Esophagus muscularis mucosa (tissue), 4 donors: Measurements from ENCODE around the gene MARCHF9. TPM values are rescaled to one million over a fixed set of nuclear protein-coding genes. Genes with fewer than 3 reads are reported as not detected.

Source experiments
- DNase-seq: peaks from one replicate; pipeline ENCODE4 v3.0.0-alpha.2; 2017; ENCODE audit errors: extremely low spot score
- H3K27ac ChIP-seq, 4 donors: fragments of 200-600 bp; sonication (generic); replicated peaks in 1 of 4; 1 replicate in 3 of 4; 2 replicates in 1 of 4; pipeline ENCODE4 v1.5.1; 2016 to 2019; ENCODE audit warnings: mild to moderate bottlenecking in 1 of 4
- H3K27me3 ChIP-seq, 4 donors: fragments of 200-600 bp; sonication (generic); one replicate each; pipeline versions ENCODE4 v1.5.1 to v1.6.0; 2016 to 2019
- H3K36me3 ChIP-seq, 4 donors: fragments of 200-600 bp; sonication (generic); one replicate each; pipeline ENCODE4 v1.5.1; 2016 to 2019
- H3K4me1 ChIP-seq, 4 donors: fragments of 200-600 bp; sonication (generic); one replicate each; pipeline ENCODE4 v1.5.1; 2016 to 2019
- H3K4me3 ChIP-seq, 4 donors: fragments of 200-600 bp; sonication (generic); 1 replicate in 2 of 4; 2 replicates in 2 of 4; pipeline ENCODE4 v1.5.1; 2016 to 2019; ENCODE audit warnings: mild to moderate bottlenecking in 4 of 4, moderate library complexity in 1 of 4
- H3K9me3 ChIP-seq, 4 donors: fragments of 200-600 bp; sonication (generic); 1 replicate in 3 of 4; 2 replicates in 1 of 4; pipeline ENCODE4 v1.5.1; 2016 to 2019
- CTCF ChIP-seq, 3 experiments: fragments of 200-600 bp in 2 of 3; fragments of 450-650 bp in 1 of 3; sonication (generic) in 2 of 3; IDR thresholded peaks; one replicate each; pipeline ENCODE4 v1.5.1; 2017 to 2019; ENCODE audit warnings: antibody characterized with exemption in 3 of 3, mild to moderate bottlenecking in 2 of 3, moderate library complexity in 1 of 3
- EP300 ChIP-seq: sonication (generic); formaldehyde crosslinking; IDR thresholded peaks from one replicate; pipeline ENCODE4 v1.6.1; 2017; ENCODE audit warnings: antibody characterized with exemption
- POLR2A ChIP-seq: fragments of 450-650 bp; IDR thresholded peaks from one replicate; pipeline ENCODE4 v1.6.1; 2017; ENCODE audit warnings: antibody characterized with exemption, moderate library complexity, mild to moderate bottlenecking, low read depth
- POLR2AphosphoS5 ChIP-seq, 2 donors: sonication (generic); formaldehyde crosslinking; IDR thresholded peaks; one replicate each; pipeline ENCODE4 v1.6.1; 2017; ENCODE audit warnings: antibody characterized with exemption in 2 of 2
- WGBS: methylation state at CpG from one replicate; pipeline ENCODE4 v1.1.5; 2018; 5-methylcytosine and 5-hydroxymethylcytosine counted together
- intact Hi-C: fragments of 100-400 bp; cut with DNase I; formaldehyde crosslinking; loops from one replicate; pipeline ENCODE4 v1.15.1; 2023
- total RNA-seq, 4 donors: library from RNA; depleted of rRNA; stranded (reverse); fragments of >200 nt; gene quantifications; one replicate each; pipeline versions ENCODE4 v1.1.0 to v1.2.1, GENCODE V29; 2016

The MARCHF9 gene
- total RNA-seq, 4 donors from 2014 or later, result 5.6 to 16.9 (median 10.7) TPM

DNA sequence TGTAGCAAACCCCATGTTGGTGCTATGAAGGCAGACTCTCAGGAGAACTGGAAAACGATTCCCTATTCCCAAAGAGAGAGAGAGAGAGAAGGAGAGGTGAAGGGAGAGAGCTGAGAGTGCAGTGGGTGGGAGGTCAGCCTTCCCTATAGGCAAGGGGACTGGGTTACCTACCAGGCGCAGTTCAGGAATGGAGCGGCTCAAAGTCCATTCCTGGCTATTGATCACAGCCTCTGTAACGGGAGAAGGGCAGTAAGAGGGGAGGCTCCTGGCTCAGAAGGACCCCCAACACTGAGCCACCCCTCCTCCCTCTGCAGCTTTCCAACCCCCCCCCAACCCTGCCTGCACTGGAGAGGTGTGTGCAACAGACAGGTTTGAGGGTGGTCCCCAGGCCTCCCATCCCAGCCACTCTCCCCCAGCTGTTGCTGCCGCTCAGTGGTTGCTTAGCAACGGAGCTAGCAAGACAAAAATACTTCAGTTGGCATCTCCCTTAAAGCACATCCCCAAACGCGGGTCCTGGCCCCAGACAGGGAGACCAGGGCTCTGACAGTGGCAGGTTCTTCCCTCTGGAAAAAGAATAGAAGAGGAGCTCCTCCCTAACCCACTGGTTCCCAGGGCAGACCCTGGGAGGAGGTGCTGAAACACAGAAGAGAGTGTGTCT, 19.6 kb upstream of the MARCHF9 start:
- DNase-seq, result no peak
- no peak overlapping the region for H3K27ac ChIP-seq
- 47% methylated on average over 6 of the region's 8 CpGs for WGBS
- H3K4me1 ChIP-seq, result peaks cover 38 to 43% (median 40%) of the 10 kb centered on the region in 4 donors
- TF ChIP-seq EP300, result no peak
- no peak for TF ChIP-seq POLR2AphosphoS5 (IDR thresholded peaks at IDR 0.05)
- TF ChIP-seq CTCF (IDR thresholded peaks at IDR 0.05), result no peak
- TF ChIP-seq POLR2A, result no peak
- intact Hi-C loops, result no loop called here
- peak overlapping the region in 3 of 4 donors; percentile 15 to 28 (median 22) for H3K4me3 ChIP-seq
- H3K27me3 ChIP-seq, result peaks cover 16 to 99% (median 56%) of the 10 kb centered on the region in 4 donors
- no peaks in the 10 kb centered on the region for H3K36me3 ChIP-seq
- H3K9me3 ChIP-seq, result no peaks in the 10 kb centered on the region

DNA sequence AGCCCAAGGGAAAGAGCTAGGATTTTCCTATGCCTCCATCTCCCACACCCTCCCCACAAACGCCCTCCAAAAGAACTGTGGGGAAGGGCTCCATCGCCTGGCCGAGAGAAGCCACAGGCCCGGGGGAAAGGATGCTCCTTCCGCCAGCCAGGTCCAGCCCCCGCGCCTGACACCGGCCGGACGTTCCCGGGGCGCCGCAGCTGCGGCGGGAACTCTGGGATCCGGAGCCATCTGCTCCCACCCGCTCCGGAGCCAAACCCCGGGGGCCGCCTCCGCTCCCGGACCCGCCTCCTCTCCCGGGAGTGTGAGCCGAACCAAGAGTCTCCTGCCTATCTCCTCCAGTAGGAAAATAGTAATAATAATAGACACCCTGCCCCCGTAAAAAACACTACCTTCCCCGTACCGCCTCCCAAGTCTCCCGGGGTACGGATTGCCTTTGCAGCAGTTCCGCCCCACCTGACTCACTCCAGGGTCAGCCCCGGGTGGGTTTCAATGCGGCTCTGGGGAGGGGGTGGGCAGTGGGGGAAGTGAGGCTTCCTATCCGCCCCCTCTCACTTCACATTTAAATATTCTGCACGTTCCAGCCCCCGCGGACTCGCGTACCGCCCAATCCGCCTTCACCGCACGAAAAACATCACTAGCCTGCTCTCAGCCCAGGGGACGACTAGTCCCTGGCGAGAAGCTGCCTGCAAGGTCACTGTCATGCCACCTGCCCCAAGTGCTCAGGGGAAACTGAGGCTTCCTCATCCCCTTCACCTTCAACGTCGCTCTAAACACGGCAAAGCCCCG, 18.8 kb upstream of the MARCHF9 start:
- 27% methylated on average over 34 of the region's 49 CpGs for WGBS

GRCh38 chr12:57736741-57737466, 18.0 kb upstream of the MARCHF9 start:
- Histone ChIP-seq H3K27me3 (peaks cover 16 to 99% (median 57%) of the 10 kb centered on the region in 4 donors), H3K9me3 (no peaks in the 10 kb centered on the region), H3K4me3 (peak overlapping the region; percentile 40 to 59 (median 48)), H3K27ac (peak overlapping the region in 1 of 4 donors; percentile 13), H3K4me1 (peaks cover 38 to 43% (median 40%) of the 10 kb centered on the region in 4 donors), H3K36me3 (no peaks in the 10 kb centered on the region)
- WGBS, result 38% methylated on average over 31 of the region's 31 CpGs
- intact Hi-C loops, result no loop called here
- TF ChIP-seq EP300, result no peak
- TF ChIP-seq CTCF (IDR thresholded peaks at IDR 0.05), result no peak
- no peak for TF ChIP-seq POLR2AphosphoS5 (IDR thresholded peaks at IDR 0.05)
- no peak for TF ChIP-seq POLR2A
- DNase-seq, result no peak

More for the DNA sequence above, 18.8 kb upstream of the MARCHF9 start:
- TF ChIP-seq POLR2A (no peak), CTCF (IDR thresholded peaks at IDR 0.05) (peak in 1 of 3 experiments; percentile 8)
- no peak for DNase-seq
- intact Hi-C loops, result no loop called here
- no peak overlapping the region for H3K27ac ChIP-seq
- H3K4me1 ChIP-seq, result peaks cover 38 to 43% (median 40%) of the 10 kb centered on the region in 4 donors
- peak overlapping the region; percentile 15 to 40 (median 25) for H3K4me3 ChIP-seq
- no peaks in the 10 kb centered on the region for H3K9me3 ChIP-seq
- peaks cover 16 to 99% (median 57%) of the 10 kb centered on the region in 4 donors for H3K27me3 ChIP-seq
- H3K36me3 ChIP-seq, result no peaks in the 10 kb centered on the region

- Histone ChIP-seq H3K4me1 (peaks cover 38 to 43% (median 40%) of the 10 kb centered on the region in 4 donors), H3K9me3 (no peaks in the 10 kb centered on the region), H3K36me3 (no peaks in the 10 kb centered on the region), H3K27me3 (peaks cover 16 to 96% (median 57%) of the 10 kb centered on the region in 4 donors), H3K27ac (peak overlapping the region in 2 of 4 donors; percentile 13 to 18), H3K4me3 (peak overlapping the region; percentile 40 to 59 (median 48))
- intact Hi-C loops, result no loop called here
- 34% methylated on average over 8 of the region's 110 CpGs for WGBS
- DNase-seq, result no peak
- TF ChIP-seq CTCF (IDR thresholded peaks at IDR 0.05) (peak in 1 of 3 experiments; percentile 39), POLR2A (no peak)
Observed at GRCh38 chr12:57737467-57738460, 17.1 kb upstream of the MARCHF9 start.
